Astrocyte (in vitro differentiated cells and primary cell): ENCODE results near the gene CADM1. TPM values are rescaled to one million over a fixed set of nuclear protein-coding genes. Genes with fewer than 3 reads are reported as not detected.

Experiments
- DNase-seq: peaks from one replicate; pipeline ENCODE4 v3.0.0-alpha.2; 2010; ENCODE audit warnings: low read depth
- FAIRE-seq: peaks from 2 replicates; lab custom pipeline; 2011; peaks lifted over from hg19 to GRCh38; lab: Jason Lieb, UNC
- H2AFZ ChIP-seq: 2 replicates; pipeline ENCODE4 v1.6.0; 2012; ENCODE audit warnings: low read depth, low read length, inconsistent platforms
- H3K27ac ChIP-seq: 2 replicates; pipeline ENCODE4 v1.5.1; 2011; ENCODE audit warnings: low read depth, low read length, inconsistent platforms
- H3K27me3 ChIP-seq: 2 replicates; pipeline ENCODE4 v1.6.0; 2011; ENCODE audit warnings: low read length, inconsistent platforms; ENCODE audit not compliant: insufficient read depth
- H3K36me3 ChIP-seq: 2 replicates; pipeline ENCODE4 v1.5.1; 2011; ENCODE audit warnings: low read length, inconsistent platforms; ENCODE audit not compliant: insufficient read depth
- H3K4me1 ChIP-seq: 2 replicates; pipeline ENCODE4 v1.5.1; 2011; ENCODE audit warnings: low read length, inconsistent platforms; ENCODE audit not compliant: insufficient read depth
- H3K4me2 ChIP-seq: 2 replicates; pipeline ENCODE4 v1.6.0; 2012; ENCODE audit warnings: low read length, inconsistent platforms
- H3K4me3 ChIP-seq: 2 replicates; pipeline ENCODE4 v1.5.1; 2011; ENCODE audit warnings: low read depth, mild to moderate bottlenecking, low read length, inconsistent platforms; ENCODE audit not compliant: insufficient read depth
- H3K79me2 ChIP-seq: 2 replicates; pipeline ENCODE4 v1.6.0; 2012; ENCODE audit warnings: mild to moderate bottlenecking, low read length, inconsistent platforms; ENCODE audit not compliant: insufficient read depth
- H3K9ac ChIP-seq: 2 replicates; pipeline ENCODE4 v1.6.0; 2012; ENCODE audit warnings: mild to moderate bottlenecking, low read length, inconsistent platforms
- H3K9me3 ChIP-seq: 2 replicates; pipeline ENCODE4 v1.5.1; 2012; ENCODE audit warnings: low read depth, mild to moderate bottlenecking, low read length, inconsistent platforms; ENCODE audit not compliant: insufficient read depth
- H4K20me1 ChIP-seq: 2 replicates; pipeline ENCODE4 v1.6.0; 2012; ENCODE audit warnings: low read length, inconsistent platforms; ENCODE audit not compliant: insufficient read depth
- H3K27ac Mint-ChIP-seq: one replicate; pipeline ENCODE4 v1.8.0; 2021; ENCODE audit warnings: mild to moderate bottlenecking, mixed read lengths; ENCODE audit not compliant: unreplicated experiment
- H3K27me3 Mint-ChIP-seq: one replicate; pipeline ENCODE4 v1.8.0; 2021; ENCODE audit warnings: low read depth, mixed read lengths; ENCODE audit not compliant: unreplicated experiment
- H3K36me3 Mint-ChIP-seq: one replicate; pipeline ENCODE4 v1.8.0; 2021; ENCODE audit warnings: low read depth, mixed read lengths; ENCODE audit not compliant: unreplicated experiment
- H3K4me1 Mint-ChIP-seq: one replicate; pipeline ENCODE4 v1.8.0; 2021; ENCODE audit warnings: low read depth, mixed read lengths; ENCODE audit not compliant: unreplicated experiment
- H3K4me3 Mint-ChIP-seq: one replicate; pipeline ENCODE4 v1.8.0; 2021; ENCODE audit warnings: mild to moderate bottlenecking, moderate library complexity, mixed read lengths; ENCODE audit not compliant: unreplicated experiment
- H3K9me3 Mint-ChIP-seq: one replicate; pipeline ENCODE4 v1.8.0; 2021; ENCODE audit warnings: mild to moderate bottlenecking, mixed read lengths; ENCODE audit not compliant: unreplicated experiment
- CTCF ChIP-seq: IDR thresholded peaks from 2 replicates; pipeline ENCODE4 v1.5.1; 2011; ENCODE audit warnings: low read depth, mild to moderate bottlenecking, inconsistent platforms, low read length, moderate library complexity; ENCODE audit not compliant: insufficient read depth
- EZH2 ChIP-seq: IDR thresholded peaks from 2 replicates; pipeline ENCODE4 v1.6.1; 2012; ENCODE audit warnings: mild to moderate bottlenecking, low read length, inconsistent platforms; ENCODE audit not compliant: insufficient read depth
- total RNA-seq: library from RNA; stranded (reverse); gene quantifications from 2 replicates; pipeline ENCODE4 v1.2.1, GENCODE V29; 2021

Gene CADM1
- total RNA-seq, 1 donor from 2014 or later, result 414 TPM

- Mint-ChIP-seq H3K27ac (no peak overlapping the region), H3K9me3 (peaks cover 3% of the 10 kb centered on the region), H3K4me1 (peaks cover 19% of the 10 kb centered on the region), H3K27me3 (no peaks in the 10 kb centered on the region), H3K36me3 (peaks cover 20% of the 10 kb centered on the region), H3K4me3 (no peak overlapping the region)
- no peak for DNase-seq
- Histone ChIP-seq H3K9me3 (no peaks in the 10 kb centered on the region), H4K20me1 (peaks cover 19% of the 10 kb centered on the region), H3K4me3 (no peak overlapping the region), H3K9ac (no peak overlapping the region), H3K36me3 (no peaks in the 10 kb centered on the region), H3K4me2 (no peak overlapping the region), H3K27me3 (no peaks in the 10 kb centered on the region), H3K79me2 (peaks cover 9% of the 10 kb centered on the region), H3K27ac (no peak overlapping the region), H2AFZ (no peak overlapping the region), H3K4me1 (no peaks in the 10 kb centered on the region)
- TF ChIP-seq CTCF (no peak), EZH2 (no peak)
- no peak for FAIRE-seq
Measured at GRCh38 chr11:115477410-115477809, 26.8 kb downstream of the CADM1 start.

- DNase-seq (no peak), FAIRE-seq (no peak)
- peaks cover 15% of the 10 kb centered on the region for H3K36me3 Mint-ChIP-seq
- H3K27me3 ChIP-seq, result no peaks in the 10 kb centered on the region
- peaks cover 16% of the 10 kb centered on the region for H3K4me1 Mint-ChIP-seq
- no peak overlapping the region for H3K4me2 ChIP-seq
- no peak overlapping the region for H3K27ac Mint-ChIP-seq
- no peak overlapping the region for H3K4me3 ChIP-seq
- peaks cover 21% of the 10 kb centered on the region for H4K20me1 ChIP-seq
- no peak overlapping the region for H3K27ac ChIP-seq
- no peaks in the 10 kb centered on the region for H3K4me1 ChIP-seq
- H3K9me3 Mint-ChIP-seq, result no peaks in the 10 kb centered on the region
- peaks cover 15% of the 10 kb centered on the region for H3K79me2 ChIP-seq
- H3K9ac ChIP-seq, result no peak overlapping the region
- no peaks in the 10 kb centered on the region for H3K36me3 ChIP-seq
- H3K27me3 Mint-ChIP-seq, result no peaks in the 10 kb centered on the region
- no peaks in the 10 kb centered on the region for H3K9me3 ChIP-seq
- no peak for TF ChIP-seq EZH2
- TF ChIP-seq CTCF, result no peak
- H3K4me3 Mint-ChIP-seq, result no peak overlapping the region
- no peak overlapping the region for H2AFZ ChIP-seq
Measured at GRCh38 chr11:115476463-115477286, 27.5 kb downstream of the CADM1 start.

GRCh38 chr11:115475564-115475963 is 28.7 kb downstream of the CADM1 start:
- H3K36me3 Mint-ChIP-seq, result peaks cover 14% of the 10 kb centered on the region
- H4K20me1 ChIP-seq, result peaks cover 22% of the 10 kb centered on the region
- no peak for FAIRE-seq

More at GRCh38 chr11:115475564-115475963, 28.7 kb downstream of the CADM1 start:
- Histone ChIP-seq H3K27me3 (no peaks in the 10 kb centered on the region), H3K27ac (no peak overlapping the region), H3K36me3 (no peaks in the 10 kb centered on the region), H3K9ac (no peak overlapping the region), H3K4me2 (no peak overlapping the region), H3K4me3 (no peak overlapping the region), H3K4me1 (no peaks in the 10 kb centered on the region), H3K79me2 (peaks cover 22% of the 10 kb centered on the region), H3K9me3 (no peaks in the 10 kb centered on the region), H2AFZ (no peak overlapping the region)
- H3K27me3 Mint-ChIP-seq, result no peaks in the 10 kb centered on the region
- TF ChIP-seq EZH2 (no peak), CTCF (no peak)
- H3K27ac Mint-ChIP-seq, result no peak overlapping the region
- H3K4me1 Mint-ChIP-seq, result peaks cover 17% of the 10 kb centered on the region
- no peaks in the 10 kb centered on the region for H3K9me3 Mint-ChIP-seq
- no peak overlapping the region for H3K4me3 Mint-ChIP-seq
- no peak for DNase-seq
